SK-MEL-5 (cell line): ENCODE results near the gene HES3. TPM values are rescaled to one million over a fixed set of nuclear protein-coding genes. Genes with fewer than 3 reads are reported as not detected.

Source experiments
- DNase-seq: peaks from one replicate; pipeline ENCODE4 v3.0.0-alpha.2; 2016; ENCODE audit warnings: low read depth, low spot score
- in situ Hi-C: cut with HindIII; loops from 2 replicates; pipeline ENCODE4 v1.10.0; 2016; ENCODE audit warnings: low sequenced_read_pairs, high pct_unique_total_duplicates, low pct_unique_long_range_greater_than_20kb
- polyA plus RNA-seq, 2 experiments: library from polyadenylated mRNA; depleted of rRNA; stranded (reverse); fragments of >200 nt; gene quantifications; 2 replicates each; pipeline ENCODE4 v1.2.3, GENCODE V29; 2015
- total RNA-seq: library from RNA; depleted of rRNA; stranded (reverse); fragments of >200 nt; shearing (Covaris generic); gene quantifications from 2 replicates; pipeline ENCODE4 v1.2.3, GENCODE V29; 2014; rRNA removed

The HES3 gene
- total RNA-seq = not detected in 2 replicates
- not detected in 2 replicates for polyA plus RNA-seq (2015; cell fraction: cytosol; rRNA removed)
- polyA plus RNA-seq (2015; cell fraction: nucleus; rRNA removed) = not detected in 2 replicates

GRCh38 chr1:6243993-6244392, at the start of gene HES3:
Gene HES3, plus strand, starts transcription at chr1:6244179. Its CDS starts 187 bp downstream, at chr1:6244366.
- in situ Hi-C loops = no loop called here
- no peak for DNase-seq

DNA sequence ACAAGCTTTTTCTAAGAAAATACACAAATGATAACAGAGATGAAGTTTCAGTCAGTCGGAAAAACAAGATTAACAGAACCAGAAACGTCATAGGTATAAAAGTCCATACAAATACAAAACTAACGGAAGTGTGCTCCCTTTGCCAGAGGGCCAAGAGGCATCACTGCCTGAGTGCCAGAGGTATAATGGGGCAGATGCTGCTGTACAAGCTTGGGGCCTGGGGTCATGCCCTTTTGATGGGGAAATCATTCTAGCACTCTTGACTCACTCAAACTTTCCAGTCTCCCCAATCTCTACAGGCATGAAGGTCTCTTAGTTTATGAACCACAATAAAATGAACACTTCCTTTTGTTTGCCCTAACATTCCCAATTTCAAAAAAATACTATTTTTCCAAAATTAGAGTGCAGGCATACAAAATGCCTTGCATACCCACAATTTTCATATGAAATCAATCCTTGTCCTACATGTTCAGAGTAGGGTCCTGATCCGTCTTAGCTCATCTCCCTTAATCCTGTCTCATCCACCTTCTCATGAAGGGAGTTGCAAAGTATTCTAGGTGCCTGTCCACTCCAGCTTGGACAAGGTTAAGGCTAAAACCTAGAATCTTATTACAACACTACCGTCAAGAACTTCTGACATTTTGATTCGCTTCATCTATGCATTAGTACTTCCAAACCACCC, 46.1 kb upstream of the HES3 start:
- DNase-seq = no peak
- in situ Hi-C loops = no loop called here

DNA sequence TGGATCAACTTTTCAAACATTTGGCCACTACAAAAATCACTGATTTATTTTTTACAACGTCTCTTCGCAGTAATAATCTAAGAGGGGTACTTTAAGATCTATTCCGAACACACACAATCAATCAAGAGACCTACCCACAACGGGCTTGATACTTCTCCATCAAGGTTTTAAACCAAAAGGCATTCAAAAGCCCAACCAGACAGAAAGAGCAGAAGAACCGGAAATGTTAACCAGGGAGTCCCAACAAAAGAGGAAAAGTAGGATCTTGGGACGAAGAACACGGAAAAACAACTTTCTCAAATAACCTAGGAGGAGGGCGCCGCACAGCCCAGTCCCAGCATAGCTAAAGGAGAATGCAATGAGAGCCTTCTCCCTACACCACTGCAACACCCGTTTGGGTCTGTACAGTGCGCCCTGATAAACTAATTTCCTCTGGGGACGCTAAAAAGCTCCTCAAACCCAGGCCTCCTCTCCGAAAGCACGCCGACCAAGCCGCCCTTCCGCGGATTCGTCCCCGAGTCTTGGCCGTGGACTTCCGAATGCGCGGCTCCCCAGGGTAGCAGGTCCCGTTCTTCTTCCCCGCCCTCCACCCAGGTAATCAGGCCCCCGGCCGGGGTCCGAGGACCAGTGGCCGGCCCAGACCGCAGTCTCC, 45.2 kb upstream of the HES3 start:
- no peak for DNase-seq
- in situ Hi-C loops = no loop called here

DNA sequence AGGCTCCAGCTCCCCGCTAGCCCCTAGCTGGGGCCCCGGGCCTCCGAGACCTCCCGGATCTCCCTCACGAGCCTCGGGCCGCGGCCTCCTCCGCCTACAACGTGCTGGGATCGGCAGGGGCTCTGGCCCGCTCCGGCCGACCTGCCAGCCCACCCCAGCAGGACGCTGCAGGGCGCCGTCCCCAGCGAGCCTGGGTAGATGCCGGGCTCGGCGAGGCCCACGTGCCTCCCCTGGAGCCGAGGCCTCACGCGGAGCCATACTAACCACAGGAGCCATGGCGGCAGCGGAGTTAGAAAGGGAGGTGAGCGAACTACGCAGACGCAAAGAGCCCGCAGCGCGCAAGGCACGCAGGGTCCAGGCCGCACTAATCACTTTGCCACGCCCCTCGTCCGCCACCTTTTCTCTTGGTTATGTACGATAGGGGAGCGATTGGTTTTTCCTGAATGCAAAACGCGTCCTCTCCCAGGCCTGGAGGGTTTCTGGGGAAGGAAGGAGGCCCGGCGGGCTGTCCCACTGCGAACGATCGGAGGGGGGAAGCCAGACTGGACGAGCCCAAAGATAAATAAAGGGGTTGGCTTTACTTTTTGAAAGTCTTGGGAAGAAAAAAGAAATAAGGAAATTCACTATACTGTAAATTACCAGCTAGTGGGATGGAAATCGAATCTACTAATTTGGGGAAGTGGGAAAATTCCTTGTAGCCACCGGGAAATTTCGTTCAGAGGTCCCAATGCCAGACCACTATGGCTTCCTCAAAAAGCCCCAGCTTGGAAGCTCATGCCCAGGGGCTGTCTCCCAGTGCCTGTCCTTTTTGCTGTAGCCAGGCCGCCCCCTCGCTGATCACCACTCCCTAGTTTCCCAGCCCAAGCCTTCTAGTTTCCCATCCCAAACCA, 44.4 kb upstream of the HES3 start, which contains the start of gene RPL22:
RPL22 (minus strand) TSS at position 298 of the 890 bp plus-strand sequence; CDS start at position 276, 22 bp downstream.
- in situ Hi-C loops = no loop called here

DNA sequence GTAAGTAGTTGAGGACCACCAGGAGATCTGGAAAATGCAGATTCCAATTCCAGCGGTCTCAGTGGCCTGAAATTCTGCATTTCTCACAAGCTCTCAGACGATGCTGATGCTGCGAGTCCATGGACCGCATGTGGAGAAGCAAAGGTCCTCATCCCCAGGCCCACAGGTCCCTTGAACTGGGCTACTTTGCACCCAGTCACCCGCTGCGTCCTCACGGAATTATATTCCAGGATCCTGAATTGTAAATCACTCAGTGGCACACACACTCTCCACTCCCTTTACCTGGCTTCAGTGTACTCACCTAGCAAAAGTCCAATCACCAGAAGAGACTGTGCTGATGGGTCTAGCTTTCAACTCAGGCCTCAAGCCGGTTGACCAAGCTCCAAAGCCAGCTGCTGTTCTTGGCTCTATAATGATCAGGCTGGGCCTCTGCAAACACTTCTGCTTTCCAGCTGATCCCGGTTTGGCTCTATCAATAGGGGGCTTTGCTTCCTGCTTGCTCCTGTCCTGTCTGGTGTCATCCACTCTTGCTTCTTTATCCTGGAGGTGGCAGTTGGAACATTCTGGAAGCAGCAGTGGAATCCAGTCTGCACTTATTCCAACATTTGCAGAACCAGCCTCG, 43.7 kb upstream of the HES3 start:
- in situ Hi-C loops = no loop called here
- DNase-seq = no peak

More for the DNA sequence above, 44.4 kb upstream of the HES3 start, which contains the start of gene RPL22:
- peak; percentile 99 for DNase-seq

- no peak for DNase-seq
- in situ Hi-C loops = no loop called here
Measured at GRCh38 chr1:6202256-6202655, 41.7 kb upstream of the HES3 start.

DNA sequence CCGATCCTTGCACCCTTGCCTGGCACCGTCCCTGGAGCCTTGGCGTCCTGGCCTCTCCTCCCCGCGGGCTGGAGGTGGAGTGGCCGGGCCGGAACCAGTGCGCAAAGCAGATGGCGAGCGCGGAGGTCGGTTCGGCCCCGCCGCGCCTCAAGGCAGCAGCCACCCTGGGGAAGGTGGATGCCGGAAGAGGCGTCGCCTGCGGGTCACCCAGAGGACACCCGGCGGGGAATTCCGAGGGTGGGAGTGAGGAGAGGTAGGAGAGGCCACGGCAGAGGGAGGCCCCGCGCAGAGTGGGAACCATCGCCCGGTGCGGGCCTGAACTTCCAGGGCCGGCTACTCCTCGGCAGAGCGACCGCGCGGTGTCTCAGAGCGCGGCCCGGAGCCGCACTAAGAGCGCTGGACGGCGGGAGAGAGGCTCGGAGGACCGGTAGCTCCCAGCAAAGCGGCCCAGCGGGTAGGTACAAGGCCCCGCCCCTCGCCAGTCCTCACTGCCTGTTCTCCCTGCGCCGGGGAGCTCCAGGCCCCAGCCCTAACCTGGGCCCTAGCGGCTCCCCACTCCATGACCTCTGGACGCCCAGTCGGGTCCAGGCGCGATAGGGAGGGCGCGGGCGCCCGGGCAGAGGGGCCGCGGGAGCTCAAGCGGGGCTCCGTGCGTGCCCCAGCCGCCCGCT, 38.0 kb upstream of the HES3 start, which contains the start of gene RNF207:
RNF207 (plus strand) TSS at position 271 of the 671 bp plus-strand sequence. CDS start 417 bp downstream, outside the sequence.
- in situ Hi-C loops = no loop called here
- no peak for DNase-seq

- in situ Hi-C loops = no loop called here
Measured at GRCh38 chr1:6206520-6206855, 37.5 kb upstream of the HES3 start.

GRCh38 chr1:6207075-6207885, 36.7 kb upstream of the HES3 start:
- no peak for DNase-seq
- in situ Hi-C loops = no loop called here

More at GRCh38 chr1:6206520-6206855, 37.5 kb upstream of the HES3 start:
- no peak for DNase-seq

DNA sequence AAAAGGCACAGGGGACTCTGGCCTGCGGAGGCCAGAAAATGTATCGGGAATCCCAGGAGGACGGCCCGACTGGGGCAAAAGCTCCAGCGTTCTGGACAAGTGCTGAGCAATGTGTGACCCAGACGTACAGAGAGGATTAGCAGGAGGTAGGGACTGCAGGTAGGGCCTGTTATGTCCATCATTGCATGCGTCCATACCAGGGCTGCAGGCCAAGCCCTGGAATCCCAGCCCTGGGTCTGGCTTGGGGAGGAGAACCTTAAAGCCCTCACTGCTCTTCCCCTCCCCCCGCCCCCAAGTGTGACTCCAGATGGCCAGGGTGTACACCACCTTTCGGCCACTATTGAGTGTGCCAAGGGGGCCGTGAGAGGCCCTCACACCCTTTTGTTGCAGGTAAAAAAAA, 36.1 kb upstream of the HES3 start:
- no peak for DNase-seq
- in situ Hi-C loops = no loop called here

GRCh38 chr1:6208723-6209660, 35.0 kb upstream of the HES3 start:
- in situ Hi-C loops = no loop called here
- peak; percentile 48 for DNase-seq

DNA sequence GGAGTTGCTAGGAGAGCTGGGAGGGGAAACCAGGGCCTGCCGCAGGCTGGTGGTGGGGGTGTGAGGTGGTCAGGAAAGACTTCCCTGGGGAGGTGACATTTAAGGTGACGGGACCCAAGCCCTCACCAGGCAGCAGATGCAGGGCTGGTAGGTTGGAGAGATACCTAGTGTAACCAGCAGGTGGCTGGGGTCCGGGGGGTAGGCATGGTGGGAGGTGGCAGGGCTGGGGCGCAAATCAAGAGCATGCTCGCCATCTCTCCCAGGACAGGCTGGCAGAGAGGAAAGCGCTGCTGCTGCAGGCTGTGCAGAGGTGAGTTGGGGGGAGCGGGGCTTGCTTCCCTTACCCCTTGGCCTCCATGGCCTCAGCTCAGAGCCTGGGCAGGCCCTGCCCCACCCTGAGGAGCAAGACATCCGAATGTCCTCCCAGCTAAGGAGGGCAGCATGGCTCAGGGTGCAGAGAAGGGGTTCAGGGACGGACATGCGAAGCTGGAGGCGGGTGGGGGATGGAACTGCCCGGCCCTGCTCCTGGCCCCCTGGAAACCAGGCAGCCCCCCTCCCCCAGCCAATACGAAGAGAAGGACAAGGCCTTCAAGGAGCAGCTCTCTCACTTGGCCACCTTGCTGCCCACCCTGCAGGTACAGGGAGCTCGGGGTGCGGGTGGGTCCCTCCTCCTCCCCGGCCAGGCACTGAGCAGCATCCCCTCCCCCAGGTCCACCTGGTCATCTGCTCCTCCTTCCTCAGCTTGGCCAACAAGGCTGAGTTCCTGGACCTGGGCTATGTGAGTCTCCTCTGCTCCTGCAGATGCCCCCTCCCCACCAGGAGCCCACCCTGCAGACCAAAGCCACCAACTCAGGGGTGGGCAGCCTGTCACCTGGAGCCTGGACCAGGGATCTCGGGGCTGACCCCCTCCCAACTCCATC, 34.1 kb upstream of the HES3 start:
- peak; percentile 26 for DNase-seq
- in situ Hi-C loops = no loop called here

- in situ Hi-C loops = no loop called here
- no peak for DNase-seq
Measured at GRCh38 chr1:6210591-6211355, 33.2 kb upstream of the HES3 start.

DNA sequence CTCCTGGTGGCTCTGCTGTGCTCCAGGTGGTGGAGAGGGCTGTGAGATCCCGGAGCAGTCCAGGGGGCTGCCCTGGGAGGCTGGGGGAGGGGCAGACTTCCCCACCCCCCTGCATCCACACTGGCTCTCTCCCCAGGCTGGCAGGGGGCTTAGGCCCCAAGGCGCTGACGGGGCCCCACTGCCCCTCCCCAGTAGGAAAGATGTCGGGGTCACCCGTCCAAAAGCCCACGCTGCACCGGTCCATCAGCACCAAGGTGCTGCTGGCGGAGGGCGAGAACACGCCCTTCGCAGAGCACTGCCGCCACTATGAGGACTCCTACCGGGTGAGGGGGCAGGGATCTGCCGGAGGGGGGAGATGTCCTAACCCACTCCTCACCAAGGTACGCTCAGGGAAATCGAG, 32.2 kb upstream of the HES3 start:
- no peak for DNase-seq
- in situ Hi-C loops = no loop called here
